Upper lobe of left lung (tissue), 6 donors: Measurements from ENCODE around the gene COA7. TPM values are rescaled to one million over a fixed set of nuclear protein-coding genes. Genes with fewer than 3 reads are reported as not detected.

Source experiments
- ATAC-seq, 2 donors: fragments of 200-7000 bp; cut with Tn5 transposase; one replicate each; pipeline ENCODE4 v1.9.1; 2022; ENCODE audit warnings: mild to moderate bottlenecking in 2 of 2, moderate library complexity in 2 of 2; ENCODE audit not compliant: low FRiP score in 2 of 2
- DNase-seq, 2 donors: peaks; one replicate each; pipeline ENCODE4 v3.0.0-alpha.2; 2019 to 2020
- H3K27ac ChIP-seq, 4 donors: fragments of 200-600 bp; sonication (generic); one replicate each; pipeline ENCODE4 v1.5.1; 2016 to 2019
- H3K27me3 ChIP-seq, 4 donors: fragments of 200-600 bp; sonication (generic); one replicate each; pipeline ENCODE4 v1.5.1; 2017 to 2019
- H3K36me3 ChIP-seq, 4 donors: fragments of 200-600 bp; sonication (generic); one replicate each; pipeline ENCODE4 v1.5.1; 2016 to 2019
- H3K4me1 ChIP-seq, 4 donors: fragments of 200-600 bp; sonication (generic); one replicate each; pipeline ENCODE4 v1.5.1; 2018 to 2019
- H3K4me3 ChIP-seq, 4 donors: fragments of 200-600 bp; sonication (generic); one replicate each; pipeline ENCODE4 v1.5.1; 2017 to 2019; ENCODE audit warnings: mild to moderate bottlenecking in 2 of 4, moderate library complexity in 1 of 4
- H3K9me3 ChIP-seq, 4 donors: fragments of 200-600 bp; sonication (generic); one replicate each; pipeline ENCODE4 v1.5.1; 2018 to 2019
- CTCF ChIP-seq, 6 experiments: fragments of 450-650 bp in 4 of 6; fragments of 200-600 bp in 2 of 6; sonication (generic) in 2 of 6; IDR thresholded peaks; one replicate each; pipeline ENCODE4 v1.5.1; 2016 to 2019; ENCODE audit warnings: antibody characterized with exemption in 6 of 6
- EP300 ChIP-seq, 4 donors: sonication (generic); formaldehyde crosslinking; IDR thresholded peaks; one replicate each; pipeline ENCODE4 v1.5.1; 2017; ENCODE audit warnings: antibody characterized with exemption in 4 of 4, control low read depth in 2 of 4
- POLR2A ChIP-seq, 4 donors: fragments of 450-650 bp; IDR thresholded peaks; one replicate each; pipeline ENCODE4 v1.5.1; 2016 to 2017; ENCODE audit warnings: antibody characterized with exemption in 4 of 4, mild to moderate bottlenecking in 2 of 4
- POLR2AphosphoS5 ChIP-seq, 2 donors: sonication (generic); formaldehyde crosslinking; IDR thresholded peaks; one replicate each; pipeline ENCODE4 v1.5.1; 2017; ENCODE audit warnings: antibody characterized with exemption in 2 of 2
- WGBS, 2 donors: methylation state at CpG; one replicate each; pipeline ENCODE4 v1.1.5; 2017 to 2018; 5-methylcytosine and 5-hydroxymethylcytosine counted together
- total RNA-seq, 6 donors: library from RNA; depleted of rRNA in 4 of 6; stranded (reverse); fragments of >200 nt in 4 of 6; gene quantifications; one replicate each; pipeline versions ENCODE4 v1.1.0 to v1.2.1, GENCODE V29; 2016 to 2021
- donor health status: DM: no; HTN: no; CAD: no; lungs with moderate emphysema.
- donor health status: DM: no; HTN: yes; CAD: no; lungs with severe emphysema.

Gene COA7
- total RNA-seq, 6 donors from 2014 or later = 2.2 to 20.8 (median 10.6) TPM

GRCh38 chr1:52727956-52728656 is 30.0 kb upstream of the COA7 start:
- no peak for DNase-seq
- H3K4me3 ChIP-seq = peak overlapping the region in 1 of 4 donors; percentile 68
- 79 to 82% methylated on average over 6 of the region's 6 CpGs for WGBS, 2 donors

GRCh38 chr1:52727114-52727586 is 29.0 kb upstream of the COA7 start:
- Histone ChIP-seq H3K27me3 (no peaks in the 10 kb centered on the region), H3K4me1 (peaks cover 14 to 21% (median 15%) of the 10 kb centered on the region in 4 donors), H3K9me3 (no peaks in the 10 kb centered on the region), H3K36me3 (peaks cover 0 to 4% (median 0%) of the 10 kb centered on the region in 4 donors), H3K27ac (peak overlapping the region; percentile 77 to 96 (median 82)), H3K4me3 (peak overlapping the region; percentile 60 to 94 (median 74))
- ATAC-seq (peak in 1 of 2 donors; percentile 23), DNase-seq (peak in 1 of 2 donors; percentile 25)
- TF ChIP-seq POLR2AphosphoS5 (IDR thresholded peaks at IDR 0.05) (no peak), CTCF (IDR thresholded peaks at IDR 0.05) (no peak), POLR2A (IDR thresholded peaks at IDR 0.05) (no peak), EP300 (IDR thresholded peaks at IDR 0.05) (no peak)
- 1% methylated on average over 14 of the region's 14 CpGs for WGBS, 2 donors

More at GRCh38 chr1:52727956-52728656, 30.0 kb upstream of the COA7 start:
- no peaks in the 10 kb centered on the region for H3K27me3 ChIP-seq
- H3K27ac ChIP-seq = no peak overlapping the region
- no peak for ATAC-seq
- H3K4me1 ChIP-seq = peaks cover 14 to 21% (median 15%) of the 10 kb centered on the region in 4 donors
- peaks cover 0 to 8% (median 0%) of the 10 kb centered on the region in 4 donors for H3K36me3 ChIP-seq
- H3K9me3 ChIP-seq = no peaks in the 10 kb centered on the region
- TF ChIP-seq CTCF (IDR thresholded peaks at IDR 0.05) (no peak), POLR2AphosphoS5 (IDR thresholded peaks at IDR 0.05) (no peak), POLR2A (IDR thresholded peaks at IDR 0.05) (no peak), EP300 (IDR thresholded peaks at IDR 0.05) (no peak)

- WGBS, 2 donors = 1 to 2% methylated on average over 15 to 17 of the region's 59 CpGs
- H3K4me3 ChIP-seq = peak within 1 kb of the TSS; percentile 60 to 94 (median 74)
- peak; percentile 91 to 98 for DNase-seq
- H3K27me3 ChIP-seq = no peaks in the 10 kb centered on the region
- peak; percentile 94 to 99 for ATAC-seq
- TF ChIP-seq CTCF (IDR thresholded peaks at IDR 0.05) = no peak
- peak in 1 of 2 donors; percentile 81 for TF ChIP-seq POLR2AphosphoS5 (IDR thresholded peaks at IDR 0.05)
- TF ChIP-seq POLR2A (IDR thresholded peaks at IDR 0.05) = peak in 3 of 4 donors; percentile 68 to 91 (median 68)
- no peak for TF ChIP-seq EP300 (IDR thresholded peaks at IDR 0.05)
- H3K9me3 ChIP-seq = no peaks in the 10 kb centered on the region
- H3K27ac ChIP-seq = peak within 1 kb of the TSS; percentile 77 to 96 (median 82)
- H3K4me1 ChIP-seq = peaks cover 14 to 21% (median 15%) of the 10 kb centered on the region in 4 donors
- no peaks in the 10 kb centered on the region for H3K36me3 ChIP-seq
These were observed 28.3 kb upstream of the COA7 start, which contains the start of gene ZYG11B for GRCh38 chr1:52726265-52727113. TSS of gene ZYG11B (plus strand) at chr1:52726453. CDS start at chr1:52726654, 201 bp downstream.

- DNase-seq (no peak), ATAC-seq (no peak)
- H3K4me1 ChIP-seq = peaks cover 14 to 21% (median 15%) of the 10 kb centered on the region in 4 donors
- WGBS, 2 donors = 6 to 8% methylated on average over 5 to 6 of the region's 6 CpGs
- TF ChIP-seq POLR2A (IDR thresholded peaks at IDR 0.05) (no peak), CTCF (IDR thresholded peaks at IDR 0.05) (no peak), POLR2AphosphoS5 (IDR thresholded peaks at IDR 0.05) (no peak), EP300 (IDR thresholded peaks at IDR 0.05) (no peak)
- no peaks in the 10 kb centered on the region for H3K36me3 ChIP-seq
- no peaks in the 10 kb centered on the region for H3K27me3 ChIP-seq
- peak overlapping the region; percentile 77 to 96 (median 82) for H3K27ac ChIP-seq
- H3K4me3 ChIP-seq = peak overlapping the region in 3 of 4 donors; percentile 68 to 94 (median 80)
- H3K9me3 ChIP-seq = no peaks in the 10 kb centered on the region
These were observed 27.7 kb upstream of the COA7 start for GRCh38 chr1:52725903-52726264.
